DND-41 (cell line): ENCODE measurements around the gene PCNT.

Experiments used
- CTCF ChIP-seq: IDR thresholded peaks from 2 replicates; pipeline ENCODE4 v1.5.1; 2012; ENCODE audit warnings: borderline replicate concordance, low read length, moderate library complexity, mild to moderate bottlenecking; ENCODE audit not compliant: poor library complexity, severe bottlenecking; ENCODE audit errors: extremely low read depth
- EZH2 ChIP-seq: IDR thresholded peaks from 3 replicates; pipeline ENCODE4 v1.6.1; 2012; ENCODE audit warnings: borderline replicate concordance, low read depth, mild to moderate bottlenecking, moderate library complexity, low read length, inconsistent platforms; ENCODE audit not compliant: severe bottlenecking

GRCh38 chr21:46436621-46437020 is 112.7 kb downstream of the PCNT start:
- no peak for TF ChIP-seq CTCF
- TF ChIP-seq EZH2 = no peak
